ENCODE results near the gene SDHC.

The SDHC gene

DNA sequence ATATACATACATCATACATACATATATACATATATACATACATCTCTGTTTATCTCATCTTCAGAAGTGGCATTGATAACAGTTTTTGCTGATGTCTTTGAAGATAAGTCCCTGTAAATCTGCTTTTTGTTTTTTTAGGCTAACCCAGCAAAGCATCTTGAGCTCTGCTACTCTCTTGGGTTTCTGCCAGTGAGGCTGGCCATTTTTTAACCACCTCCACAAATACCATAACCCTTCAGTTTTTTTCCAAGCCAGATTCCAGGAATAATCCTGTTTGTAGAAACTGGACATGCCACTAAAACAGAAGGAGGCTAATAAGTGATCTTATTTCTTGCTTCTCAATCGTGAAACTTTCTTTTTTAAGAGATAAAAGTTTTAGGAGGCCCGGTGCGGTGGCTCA lies 21.6 kb downstream of the SDHC start:
- Histone ChIP-seq H3K79me2 (no peaks in the 10 kb centered on the region), H3K9ac (no peak overlapping the region), H3K4me1 (no peaks in the 10 kb centered on the region), H3K4me3 (ENCODE audit: low read depth, low read length) (no peak overlapping the region), H2AFZ (no peak overlapping the region), H3K27me3 (ENCODE audit: control insufficient read depth, insufficient read depth, low read length) (no peaks in the 10 kb centered on the region), H3K36me3 (ENCODE audit: control insufficient read depth, insufficient read depth, low read length) (no peaks in the 10 kb centered on the region), H3K27ac (no peak overlapping the region), H3K4me2 (ENCODE audit: low read length) (no peak overlapping the region), H3K9me3 (ENCODE audit: control insufficient read depth, low read length) (no peaks in the 10 kb centered on the region)
- TF ChIP-seq, protein P1, sequence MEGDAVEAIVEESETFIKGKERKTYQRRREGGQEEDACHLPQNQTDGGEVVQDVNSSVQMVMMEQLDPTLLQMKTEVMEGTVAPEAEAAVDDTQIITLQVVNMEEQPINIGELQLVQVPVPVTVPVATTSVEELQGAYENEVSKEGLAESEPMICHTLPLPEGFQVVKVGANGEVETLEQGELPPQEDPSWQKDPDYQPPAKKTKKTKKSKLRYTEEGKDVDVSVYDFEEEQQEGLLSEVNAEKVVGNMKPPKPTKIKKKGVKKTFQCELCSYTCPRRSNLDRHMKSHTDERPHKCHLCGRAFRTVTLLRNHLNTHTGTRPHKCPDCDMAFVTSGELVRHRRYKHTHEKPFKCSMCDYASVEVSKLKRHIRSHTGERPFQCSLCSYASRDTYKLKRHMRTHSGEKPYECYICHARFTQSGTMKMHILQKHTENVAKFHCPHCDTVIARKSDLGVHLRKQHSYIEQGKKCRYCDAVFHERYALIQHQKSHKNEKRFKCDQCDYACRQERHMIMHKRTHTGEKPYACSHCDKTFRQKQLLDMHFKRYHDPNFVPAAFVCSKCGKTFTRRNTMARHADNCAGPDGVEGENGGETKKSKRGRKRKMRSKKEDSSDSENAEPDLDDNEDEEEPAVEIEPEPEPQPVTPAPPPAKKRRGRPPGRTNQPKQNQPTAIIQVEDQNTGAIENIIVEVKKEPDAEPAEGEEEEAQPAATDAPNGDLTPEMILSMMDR (IDR thresholded peaks at IDR 0.05): no peak

DNA sequence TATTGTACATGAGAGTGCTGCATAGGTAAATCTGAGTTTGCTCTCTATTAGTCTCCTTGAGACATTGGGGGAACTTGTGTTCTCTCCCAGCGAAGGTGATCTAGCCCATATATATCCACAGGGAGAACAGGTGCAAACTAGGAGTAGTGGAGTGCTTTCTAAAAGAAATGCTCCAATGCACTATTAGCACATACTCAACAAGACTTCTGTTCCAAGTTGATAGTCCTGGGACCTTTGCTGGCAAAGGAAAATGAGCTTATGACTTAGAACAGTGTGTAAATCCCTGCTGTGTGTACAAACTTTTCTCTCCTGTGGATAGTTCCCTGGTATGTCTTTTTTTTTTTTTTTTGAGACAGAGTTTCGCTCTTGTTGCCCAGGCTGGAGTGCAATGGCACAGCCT lies 28.0 kb downstream of the SDHC start:
- no peak overlapping the region for H2AFZ ChIP-seq
- no peaks in the 10 kb centered on the region for H3K4me1 ChIP-seq
- no peak overlapping the region for H3K4me3 ChIP-seq (ENCODE audit: low read depth, low read length)
- H3K9me3 ChIP-seq (ENCODE audit: control insufficient read depth, low read length): no peaks in the 10 kb centered on the region
- no peak overlapping the region for H3K27ac ChIP-seq
- H3K27me3 ChIP-seq (ENCODE audit: control insufficient read depth, insufficient read depth, low read length): no peaks in the 10 kb centered on the region
- H3K79me2 ChIP-seq: peaks cover 2% of the 10 kb centered on the region
- H3K36me3 ChIP-seq (ENCODE audit: control insufficient read depth, insufficient read depth, low read length): no peaks in the 10 kb centered on the region
- TF ChIP-seq, protein P1 (IDR thresholded peaks at IDR 0.05): no peak
- no peak overlapping the region for H3K4me2 ChIP-seq (ENCODE audit: low read length)
- H3K9ac ChIP-seq: no peak overlapping the region

DNA sequence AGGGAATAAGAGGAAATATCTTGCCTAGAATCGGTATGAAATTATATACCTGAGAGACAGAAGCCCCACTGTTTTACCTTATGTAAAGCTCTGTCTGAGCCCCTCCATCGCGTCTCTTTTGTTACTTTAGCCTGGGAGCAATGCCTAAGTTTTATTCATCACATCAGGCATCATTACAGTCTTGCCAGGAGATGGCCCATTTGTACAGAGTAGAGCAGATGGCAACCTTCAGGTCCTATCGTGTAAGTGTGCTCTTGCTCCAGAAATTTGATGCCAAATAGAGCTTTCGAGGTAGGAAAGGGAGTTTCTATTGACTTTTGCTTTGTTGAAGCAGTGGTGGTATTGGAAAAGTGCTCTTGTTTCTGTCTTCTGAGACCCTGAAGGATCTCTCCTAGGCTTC lies 28.6 kb downstream of the SDHC start:
- Histone ChIP-seq H3K4me3 (ENCODE audit: low read depth, low read length) (no peak overlapping the region), H3K4me1 (no peaks in the 10 kb centered on the region), H3K9ac (no peak overlapping the region), H3K27me3 (ENCODE audit: control insufficient read depth, insufficient read depth, low read length) (no peaks in the 10 kb centered on the region), H3K4me2 (ENCODE audit: low read length) (no peak overlapping the region), H3K36me3 (ENCODE audit: control insufficient read depth, insufficient read depth, low read length) (no peaks in the 10 kb centered on the region), H3K79me2 (peaks cover 2% of the 10 kb centered on the region), H3K9me3 (ENCODE audit: control insufficient read depth, low read length) (no peaks in the 10 kb centered on the region), H3K27ac (no peak overlapping the region), H2AFZ (no peak overlapping the region)
- TF ChIP-seq, protein P1 (IDR thresholded peaks at IDR 0.05): no peak

DNA sequence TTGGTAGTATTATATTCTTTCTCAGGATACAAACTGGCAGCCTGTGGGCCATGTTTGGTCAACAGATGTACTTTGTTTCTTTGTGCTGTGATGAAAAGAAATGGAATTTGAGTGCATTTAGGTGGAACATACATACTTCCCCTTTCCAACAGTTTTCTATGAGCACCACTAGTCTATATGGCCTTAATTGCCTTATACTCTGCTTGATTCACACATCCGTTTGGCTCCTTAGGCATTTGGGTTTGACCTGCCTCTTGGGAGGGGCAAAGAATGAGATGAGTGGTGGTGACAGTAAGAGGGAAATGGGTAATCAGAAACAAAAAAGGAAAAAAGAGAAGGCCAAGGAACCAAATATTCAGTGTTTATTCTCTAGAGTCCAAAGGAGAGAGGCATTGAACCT lies 36.5 kb downstream of the SDHC start:
- H2AFZ ChIP-seq: no peak overlapping the region
- no peak overlapping the region for H3K4me2 ChIP-seq (ENCODE audit: low read length)
- H3K36me3 ChIP-seq (ENCODE audit: control insufficient read depth, insufficient read depth, low read length): no peaks in the 10 kb centered on the region
- H3K9ac ChIP-seq: no peak overlapping the region
- H3K79me2 ChIP-seq: no peaks in the 10 kb centered on the region
- H3K9me3 ChIP-seq (ENCODE audit: control insufficient read depth, low read length): no peaks in the 10 kb centered on the region
- no peaks in the 10 kb centered on the region for H3K27me3 ChIP-seq (ENCODE audit: control insufficient read depth, insufficient read depth, low read length)
- TF ChIP-seq, protein P1 (IDR thresholded peaks at IDR 0.05): no peak
- H3K27ac ChIP-seq: no peak overlapping the region
- H3K4me1 ChIP-seq: no peaks in the 10 kb centered on the region
- no peak overlapping the region for H3K4me3 ChIP-seq (ENCODE audit: low read depth, low read length)

DNA sequence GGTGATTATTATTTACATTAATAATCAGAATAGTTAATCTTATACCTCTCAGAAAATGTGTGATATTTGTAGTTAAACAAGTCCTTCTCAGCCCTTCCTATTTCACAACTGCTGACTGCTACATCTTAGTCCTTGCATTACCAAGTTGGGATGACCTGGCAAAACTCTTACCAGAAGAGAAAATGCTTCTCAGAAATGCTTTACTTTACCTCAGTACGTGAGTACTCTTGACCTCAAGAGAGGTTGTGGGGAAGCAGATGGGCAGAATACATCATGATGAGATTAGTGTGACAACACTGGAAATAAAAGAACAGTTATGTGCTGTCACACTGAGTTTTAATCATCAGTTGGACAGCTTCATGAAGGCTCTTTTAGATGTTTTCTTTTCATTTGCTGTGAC lies 37.3 kb downstream of the SDHC start:
- Histone ChIP-seq H3K27me3 (ENCODE audit: control insufficient read depth, insufficient read depth, low read length) (no peaks in the 10 kb centered on the region), H3K9me3 (ENCODE audit: control insufficient read depth, low read length) (no peaks in the 10 kb centered on the region), H3K4me3 (ENCODE audit: low read depth, low read length) (no peak overlapping the region), H3K36me3 (ENCODE audit: control insufficient read depth, insufficient read depth, low read length) (no peaks in the 10 kb centered on the region), H3K79me2 (no peaks in the 10 kb centered on the region), H3K4me1 (no peaks in the 10 kb centered on the region), H3K9ac (no peak overlapping the region), H2AFZ (no peak overlapping the region), H3K27ac (no peak overlapping the region), H3K4me2 (ENCODE audit: low read length) (no peak overlapping the region)
- TF ChIP-seq, protein P1 (IDR thresholded peaks at IDR 0.05): no peak
